Fibroblast of upper back skin (primary cell): ENCODE results near the gene KCNK7.

Experiments
- DNase-seq: peaks from one replicate; pipeline ENCODE4 v3.0.0-alpha.2; 2013

The KCNK7 gene

DNA sequence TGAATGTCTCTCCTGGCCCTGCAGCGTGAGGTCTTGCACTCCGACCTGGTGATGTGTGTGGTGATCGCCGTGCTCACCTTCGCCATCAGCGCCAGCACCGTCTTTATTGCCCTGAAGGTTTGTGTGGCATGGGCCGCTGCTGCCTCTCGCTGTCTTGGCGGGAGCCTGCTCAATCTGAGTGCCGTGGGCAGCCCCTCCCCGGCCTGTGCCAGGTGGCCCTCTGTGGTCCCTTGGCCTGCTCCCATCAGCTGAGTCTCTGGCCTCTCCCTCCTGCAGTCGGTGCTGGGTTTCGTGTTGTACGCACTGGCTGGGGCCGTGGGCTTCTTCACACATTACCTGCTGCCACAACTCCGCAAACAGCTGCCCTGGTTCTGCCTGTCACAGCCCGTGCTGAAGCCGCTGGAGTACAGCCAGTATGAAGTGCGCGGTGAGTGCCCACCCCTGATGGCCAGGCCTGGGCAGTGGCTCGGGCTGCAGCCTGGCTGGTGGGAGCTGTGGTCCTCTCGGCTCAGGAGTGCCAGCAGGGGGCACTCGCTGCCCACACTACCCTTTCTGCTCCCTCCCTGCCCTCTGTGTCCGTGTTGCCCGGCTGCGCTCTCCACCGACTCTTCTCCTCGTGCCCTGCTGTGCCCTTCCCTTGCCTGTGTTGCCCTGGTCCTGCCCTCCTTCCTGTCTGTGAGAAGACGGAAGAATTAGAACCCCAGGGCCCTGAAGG lies 30.2 kb upstream of the KCNK7 start:
- peak; percentile 24 for DNase-seq

DNA sequence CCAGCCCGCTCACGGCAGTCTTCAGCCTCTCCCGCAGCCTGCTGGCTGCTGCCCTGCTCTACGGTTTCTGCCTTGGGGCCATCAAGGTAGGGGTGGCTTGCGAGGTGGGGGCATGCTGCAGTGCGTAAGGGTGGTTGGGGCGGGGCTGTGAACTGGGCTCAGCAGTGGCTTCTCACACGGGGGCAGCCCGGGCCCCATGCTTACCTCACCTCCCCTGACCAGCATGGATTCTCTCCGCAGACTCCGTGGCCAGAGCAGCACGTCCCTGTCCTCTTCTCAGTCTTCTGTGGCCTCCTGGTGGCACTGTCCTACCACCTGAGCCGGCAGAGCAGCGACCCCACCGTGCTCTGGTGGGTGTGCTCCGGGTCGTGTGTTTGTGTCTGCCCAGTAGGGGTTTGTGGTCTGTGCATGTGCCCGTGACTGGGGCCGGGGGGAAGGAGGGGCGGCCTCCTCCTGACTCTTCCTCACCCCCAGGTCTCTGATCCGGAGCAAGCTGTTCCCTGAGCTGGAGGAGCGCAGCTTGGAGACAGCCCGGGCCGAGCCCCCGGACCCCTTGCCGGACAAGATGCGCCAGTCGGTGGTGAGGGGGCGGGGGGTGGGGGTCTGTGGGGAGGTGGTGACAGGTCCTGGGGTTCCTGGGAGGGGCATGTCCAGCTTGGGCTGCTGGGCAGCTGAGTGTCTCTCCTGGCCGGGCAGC lies 29.5 kb upstream of the KCNK7 start:
- DNase-seq = no peak

DNA sequence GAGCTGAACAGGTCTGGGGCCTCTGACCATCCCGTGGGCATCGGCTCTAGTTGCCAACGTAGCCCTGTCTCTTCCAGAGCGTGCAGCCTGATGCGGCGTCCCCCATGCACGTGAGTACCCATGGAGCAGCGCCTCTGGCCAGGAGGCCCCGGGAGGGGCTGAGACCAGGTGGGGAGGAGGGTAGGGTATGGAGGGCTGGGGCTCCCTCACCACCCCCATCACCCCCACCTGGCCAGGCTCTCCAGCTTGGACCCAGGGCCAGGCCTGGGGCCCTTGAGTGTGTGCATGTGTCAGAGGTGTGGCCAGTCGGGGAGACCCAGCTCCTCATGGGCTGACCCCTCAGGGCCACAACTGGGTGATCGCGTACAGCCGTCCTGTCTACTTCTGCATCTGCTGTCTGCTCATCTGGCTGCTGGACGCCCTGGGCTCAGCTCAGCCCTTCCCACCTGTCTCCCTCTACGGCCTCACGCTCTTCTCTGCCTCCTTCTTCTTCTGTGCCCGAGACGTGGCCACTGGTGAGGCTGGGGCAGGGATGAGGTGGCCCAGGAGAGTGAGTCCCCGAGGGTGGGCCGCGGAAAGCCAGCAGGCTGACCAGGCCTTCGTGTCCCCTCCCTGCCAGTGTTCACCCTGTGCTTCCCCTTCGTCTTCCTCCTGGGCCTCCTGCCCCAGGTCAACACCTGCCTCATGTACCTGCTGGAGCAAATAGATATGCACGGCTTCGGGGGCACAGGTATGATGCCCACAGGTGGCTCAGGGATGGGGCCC lies 28.4 kb upstream of the KCNK7 start:
- no peak for DNase-seq

DNA sequence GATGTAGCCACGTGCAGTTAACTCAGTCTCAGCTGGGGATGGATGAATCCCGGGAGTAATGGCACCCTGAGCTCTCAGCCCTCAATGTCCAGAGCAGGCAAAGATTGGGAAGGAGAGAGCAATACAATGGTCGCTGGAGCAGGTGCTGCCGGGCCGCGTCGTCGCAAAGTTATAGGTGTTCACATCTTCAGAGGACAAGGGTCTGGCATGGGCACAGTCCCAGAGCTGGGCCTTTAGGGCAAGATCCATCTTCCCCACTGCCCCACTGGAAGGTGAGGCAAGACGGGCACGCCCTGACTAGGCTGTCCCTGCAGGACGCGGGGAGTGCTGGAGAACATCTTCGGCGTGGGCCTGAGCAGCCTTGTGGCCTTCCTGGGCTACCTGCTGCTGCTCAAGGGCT lies 27.6 kb upstream of the KCNK7 start:
- no peak for DNase-seq

DNA sequence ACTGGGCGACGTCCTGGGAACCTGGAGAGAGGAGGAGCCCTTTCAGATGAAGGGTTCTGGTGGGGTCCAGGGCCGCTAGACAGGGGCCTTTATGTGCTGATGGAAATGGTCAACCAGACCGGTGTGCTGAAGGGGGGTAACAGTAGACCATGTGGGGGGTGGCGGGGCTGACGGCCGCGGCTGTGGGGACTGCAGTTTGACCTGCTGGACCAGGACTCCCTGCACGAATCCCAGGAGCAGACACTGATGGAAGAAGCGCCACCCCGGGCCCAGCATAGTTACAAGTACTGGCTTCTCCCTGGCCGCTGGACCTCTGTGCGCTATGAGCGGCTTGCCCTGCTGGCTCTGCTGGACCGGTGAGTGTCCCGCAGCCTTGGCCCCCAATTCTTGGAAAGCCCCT lies 26.4 kb upstream of the KCNK7 start:
- no peak for DNase-seq

DNA sequence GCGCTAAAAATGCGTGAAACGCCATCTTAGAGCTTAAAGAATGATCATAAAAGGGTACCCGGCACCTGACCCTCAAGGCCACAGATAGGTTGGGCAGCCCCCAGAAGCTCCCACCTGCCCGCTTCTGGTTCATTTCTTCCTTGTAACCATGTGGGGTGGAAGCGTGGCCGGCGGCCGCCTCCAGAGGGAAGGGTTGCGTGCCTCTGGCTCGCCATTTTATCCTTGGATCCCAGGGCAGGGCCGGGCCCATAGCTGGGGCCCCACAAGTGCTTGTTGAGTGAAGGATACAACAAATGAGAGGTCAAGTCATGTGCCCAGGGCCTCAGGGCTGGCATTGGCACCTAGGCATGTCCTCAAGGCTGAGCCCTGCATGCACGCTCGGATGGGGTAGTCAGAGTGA lies 25.9 kb upstream of the KCNK7 start:
- DNase-seq = no peak

DNA sequence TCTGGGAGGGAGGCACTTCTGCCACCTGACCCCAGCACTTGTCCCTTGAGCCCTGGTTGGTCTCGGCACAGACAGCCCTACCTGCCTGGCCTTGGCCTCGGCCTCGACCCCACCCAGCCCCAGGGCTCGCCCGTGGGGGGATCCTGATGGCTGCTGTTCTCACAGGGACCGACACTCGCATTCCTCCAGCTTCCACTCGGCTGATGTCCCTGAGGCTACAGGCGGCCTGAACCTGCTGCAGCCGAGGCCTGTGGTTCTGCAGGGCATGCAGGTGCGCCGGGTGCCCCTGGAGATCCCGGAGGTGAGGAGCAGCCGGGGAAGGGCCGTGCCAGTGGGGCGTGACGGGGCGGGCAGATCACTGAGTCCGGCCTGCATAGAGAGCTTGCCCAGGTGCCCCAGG lies 25.1 kb upstream of the KCNK7 start:
- DNase-seq = no peak

DNA sequence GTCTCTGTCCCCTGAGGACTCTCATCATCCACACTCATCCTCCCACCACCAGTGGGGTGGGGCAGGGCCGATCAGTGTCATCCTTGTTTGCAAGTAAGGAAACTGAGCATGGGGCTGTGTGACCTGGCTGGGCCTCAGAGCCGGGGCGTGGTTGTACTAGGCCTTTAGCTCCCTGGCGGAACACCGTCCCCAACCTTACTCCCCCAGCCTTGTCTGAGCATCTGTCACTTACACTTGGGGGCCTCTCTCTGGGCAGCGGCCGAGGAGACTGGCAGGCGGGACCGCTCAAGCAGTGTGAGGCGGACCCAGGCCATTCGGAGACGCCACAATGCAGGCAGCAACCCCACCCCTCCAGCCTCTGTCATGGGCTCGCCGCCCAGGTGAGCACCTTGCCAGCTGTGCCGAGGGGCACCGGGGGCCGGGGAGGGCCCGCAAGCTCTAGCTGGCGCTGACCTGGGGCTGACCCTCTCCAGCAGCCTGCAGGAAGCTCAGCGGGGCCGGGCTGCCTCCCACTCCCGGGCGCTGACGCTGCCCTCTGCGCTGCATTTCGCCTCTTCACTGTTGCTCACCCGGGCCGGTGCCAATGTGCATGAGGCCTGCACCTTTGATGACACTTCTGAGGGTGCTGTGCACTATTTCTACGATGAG lies 23.8 kb upstream of the KCNK7 start:
- DNase-seq = no peak

DNA sequence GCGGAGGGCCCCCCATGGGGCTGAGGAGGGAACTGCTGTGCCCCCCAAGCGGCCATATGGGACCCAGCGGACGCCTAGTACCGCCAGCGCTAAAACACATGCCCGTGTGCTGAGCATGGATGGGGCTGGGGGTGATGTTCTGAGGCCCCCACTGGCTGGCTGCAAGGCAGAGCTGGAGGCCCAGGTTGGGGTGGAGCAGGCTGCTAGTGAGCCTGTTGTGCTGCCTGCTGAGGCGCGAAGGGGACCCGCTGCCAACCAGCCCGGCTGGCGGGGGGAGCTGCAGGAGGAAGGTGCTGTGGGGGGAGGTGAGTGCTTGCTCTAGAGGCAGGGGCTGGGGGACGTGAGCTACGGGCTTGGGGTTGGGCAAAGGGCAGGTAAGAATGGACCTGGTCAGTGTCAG lies 23.2 kb upstream of the KCNK7 start:
- DNase-seq = no peak

DNA sequence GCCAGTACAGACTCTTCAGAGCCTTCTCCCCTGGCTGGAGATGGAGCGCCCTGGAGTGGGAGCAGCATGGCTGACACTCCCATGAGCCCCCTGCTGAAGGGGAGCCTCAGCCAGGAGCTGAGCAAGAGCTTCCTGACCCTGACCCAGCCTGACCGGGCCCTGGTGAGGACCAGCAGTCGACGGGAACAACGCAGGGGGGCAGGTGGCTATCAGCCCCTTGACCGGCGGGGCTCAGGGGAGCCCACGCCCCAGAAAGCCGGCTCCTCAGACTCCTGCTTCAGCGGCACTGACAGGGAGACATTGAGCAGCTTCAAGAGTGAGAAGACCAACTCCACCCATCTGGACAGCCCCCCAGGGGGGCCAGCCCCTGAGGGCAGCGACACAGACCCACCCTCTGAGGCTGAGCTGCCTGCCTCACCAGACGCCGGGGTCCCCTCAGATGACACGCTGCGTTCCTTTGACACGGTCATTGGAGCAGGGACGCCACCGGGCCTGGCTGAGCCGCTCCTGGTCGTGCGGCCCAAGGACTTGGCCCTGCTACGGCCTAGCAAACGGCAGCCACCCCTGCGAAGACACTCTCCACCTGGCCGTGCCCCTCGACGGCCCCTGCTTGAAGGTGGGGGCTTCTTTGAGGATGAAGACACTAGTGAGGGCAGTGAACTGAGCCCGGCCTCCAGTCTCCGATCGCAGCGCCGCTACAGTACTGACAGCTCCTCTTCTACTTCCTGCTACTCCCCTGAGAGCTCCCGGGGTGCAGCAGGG lies 22.6 kb upstream of the KCNK7 start:
- no peak for DNase-seq

DNA sequence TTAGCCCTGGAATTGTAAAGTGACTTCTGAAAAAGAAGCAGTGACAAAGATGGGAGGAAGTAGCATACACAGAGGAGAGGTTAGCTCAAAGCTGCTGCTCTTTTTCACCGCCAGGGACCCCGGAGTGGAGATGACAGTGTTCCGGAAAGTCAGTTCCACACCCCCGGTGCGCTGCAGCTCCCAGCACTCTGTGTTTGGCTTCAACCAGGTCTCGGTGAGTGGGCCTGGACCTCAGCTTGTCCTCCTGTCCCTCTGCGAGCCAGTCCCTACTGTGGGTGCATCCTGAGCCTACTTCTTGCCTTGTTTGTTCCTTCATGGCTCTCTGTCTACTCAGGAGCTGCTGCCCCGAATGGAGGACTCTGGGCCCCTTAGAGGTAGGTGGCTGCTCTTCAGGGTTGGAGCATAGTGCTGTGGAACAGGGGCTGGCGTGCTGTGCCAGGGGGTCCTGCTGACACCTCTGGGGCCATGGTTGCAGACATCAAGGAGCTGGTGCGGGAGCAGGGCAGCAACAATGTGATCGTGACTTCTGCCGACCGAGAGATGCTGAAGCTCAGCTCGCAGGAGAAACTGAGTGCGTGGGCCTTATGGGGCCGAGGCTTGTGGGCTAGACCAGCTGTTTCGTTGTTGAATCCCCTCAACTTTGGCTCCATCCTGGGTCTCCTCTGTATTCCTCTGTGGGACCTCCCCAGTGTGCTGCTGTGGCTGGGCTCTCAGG lies 21.7 kb upstream of the KCNK7 start:
- DNase-seq = no peak

DNA sequence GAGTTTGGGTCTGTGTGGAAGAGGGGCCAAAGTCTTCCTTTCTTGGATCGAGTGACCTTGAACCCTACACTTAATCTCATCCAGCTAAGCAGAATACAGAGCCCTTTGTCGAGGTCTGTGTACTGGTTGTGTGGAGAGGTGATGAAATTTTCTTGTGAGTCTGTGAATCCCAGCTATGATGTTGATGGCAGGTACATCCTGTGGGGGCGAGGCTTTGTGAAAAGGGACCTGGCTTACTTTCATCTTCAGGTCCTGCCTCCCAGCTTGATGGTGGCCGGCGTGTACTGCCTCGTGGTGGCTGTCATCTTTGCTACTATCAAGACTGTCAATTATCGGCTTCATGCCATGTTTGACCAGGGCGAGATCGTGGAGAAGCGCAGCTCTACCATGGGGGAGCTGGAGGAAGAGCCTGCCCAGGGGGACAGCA lies 21.0 kb upstream of the KCNK7 start:
- DNase-seq = no peak

DNA sequence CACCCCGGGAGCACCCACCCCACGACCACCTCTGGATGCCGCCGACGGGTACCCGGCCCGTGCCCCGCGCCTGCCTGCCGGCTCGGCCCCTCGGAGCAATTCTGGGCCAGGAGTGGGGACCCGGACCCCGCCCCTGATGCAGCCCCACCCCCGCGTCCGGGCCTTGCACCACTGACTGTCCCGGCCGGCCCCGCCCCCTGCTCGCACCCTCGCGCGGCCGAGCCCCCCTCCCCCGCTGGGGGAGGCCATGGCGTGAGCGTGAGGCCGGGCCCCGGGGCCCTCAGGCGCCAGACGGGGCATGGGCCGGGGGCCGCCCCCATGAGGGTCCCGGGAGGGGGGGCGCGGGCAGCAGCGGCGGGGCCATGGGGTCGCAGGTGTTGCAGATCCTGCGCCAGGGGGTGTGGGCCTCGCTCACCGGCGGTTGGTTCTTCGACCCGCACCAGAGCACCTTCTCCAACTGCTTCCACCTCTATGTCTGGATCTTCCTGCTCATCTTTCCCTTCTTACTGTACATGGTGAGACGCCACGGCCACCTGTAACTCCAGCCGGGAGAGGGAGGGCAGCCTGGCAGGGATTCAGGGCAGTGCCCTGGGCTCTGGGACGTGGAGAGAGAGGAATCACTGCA lies 20.5 kb upstream of the KCNK7 start:
- no peak for DNase-seq

DNA sequence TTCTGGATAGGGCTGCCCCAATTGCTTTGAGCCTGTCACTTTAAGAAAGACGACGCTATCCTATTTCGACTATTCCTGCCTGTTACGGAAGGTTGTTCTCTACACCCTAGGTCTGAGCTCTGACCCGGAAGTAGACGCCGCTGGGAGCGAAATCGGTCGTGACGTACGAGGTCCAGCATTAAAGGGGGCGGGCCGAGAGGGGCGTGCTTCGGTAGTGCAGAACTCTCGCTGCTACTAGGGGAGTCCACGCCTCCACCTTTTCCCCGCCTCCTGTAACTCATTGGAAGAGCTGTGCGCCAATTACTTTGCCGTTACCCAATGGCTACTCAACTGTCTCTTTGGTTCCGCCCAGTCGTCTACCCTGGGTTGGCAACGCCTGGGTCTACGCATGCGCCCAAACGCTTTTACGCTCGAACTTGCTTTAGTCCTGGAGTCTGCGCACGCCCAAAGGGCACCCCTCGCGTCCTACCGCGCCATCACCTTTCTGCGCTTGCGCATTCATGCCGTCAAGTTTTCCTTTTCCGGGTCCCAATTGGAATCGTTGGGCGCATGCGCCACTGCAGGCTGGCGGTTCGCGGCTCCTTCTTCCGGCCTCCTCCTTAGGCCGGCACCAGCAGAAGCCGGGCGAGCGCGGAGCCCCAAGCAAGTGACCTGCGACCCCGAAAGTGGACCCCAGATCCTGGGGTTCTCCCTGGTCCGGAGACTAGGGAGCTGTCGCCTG lies 19.8 kb upstream of the KCNK7 start, which contains the start of gene PCNX3:
Gene PCNX3 (plus strand): TSS at position 548 of the 721 bp plus-strand sequence. CDS start 536 bp downstream, outside the sequence.
- peak; percentile 100 for DNase-seq

DNA sequence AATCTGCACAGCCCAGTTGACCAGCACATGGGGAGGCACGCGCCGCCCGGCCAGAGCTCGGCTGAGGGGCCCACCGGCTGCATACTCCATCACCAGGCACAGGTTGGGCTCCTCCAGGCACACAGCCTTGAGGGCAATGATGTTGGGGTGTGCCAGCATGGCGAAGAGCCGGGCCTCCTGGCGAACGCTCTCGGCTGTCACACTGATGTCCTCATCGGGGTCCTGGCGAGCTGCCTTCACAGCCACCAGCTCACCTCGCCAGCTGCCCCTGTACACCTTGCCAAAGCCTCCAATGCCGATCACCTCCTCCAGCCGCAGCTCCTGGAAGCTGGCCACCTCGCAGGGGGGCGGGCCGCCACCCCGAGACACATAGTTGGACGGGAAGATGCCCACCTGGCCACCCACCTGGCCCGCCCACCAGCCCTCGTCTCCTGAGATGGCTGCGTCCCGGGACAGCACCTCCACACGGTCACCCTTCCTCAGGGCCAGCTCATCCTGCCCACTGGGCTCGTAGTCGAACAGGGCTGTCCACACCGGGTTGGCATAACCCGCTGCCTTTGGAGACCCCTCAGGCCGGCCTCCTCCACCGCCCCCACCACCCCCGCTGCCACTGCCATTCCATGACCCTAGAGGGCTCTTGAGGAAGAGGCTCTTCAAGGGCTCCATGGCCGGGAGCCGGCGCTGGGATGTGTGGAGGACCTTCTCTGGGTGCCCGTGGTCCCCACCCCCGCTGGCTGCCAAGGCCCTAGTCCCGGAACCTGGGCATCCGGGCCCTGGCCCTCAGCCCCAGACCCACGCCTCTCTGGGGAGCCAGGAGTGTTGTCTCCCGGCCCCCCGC lies 17.7 kb upstream of the KCNK7 start:
- DNase-seq = no peak

DNA sequence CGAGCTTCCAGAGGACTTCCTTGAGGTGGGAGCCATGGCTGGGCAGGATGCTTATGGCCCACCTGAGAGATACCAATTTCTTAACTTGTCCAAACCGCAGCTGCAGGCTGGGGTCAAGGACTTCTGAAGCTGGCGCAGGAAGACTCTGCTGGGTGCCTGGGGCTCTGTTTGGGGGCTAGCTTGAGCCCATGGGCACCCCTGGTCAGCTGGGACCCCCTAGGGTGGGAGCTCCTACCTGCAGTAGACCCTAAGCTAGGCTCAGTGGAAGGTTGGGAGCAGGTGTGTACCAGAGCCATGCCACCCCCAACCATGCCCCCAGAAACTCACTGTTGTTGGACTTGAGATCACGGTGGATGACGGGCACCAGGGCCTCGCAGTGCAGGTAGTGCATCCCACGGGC lies 17.1 kb upstream of the KCNK7 start:
- no peak for DNase-seq

DNA sequence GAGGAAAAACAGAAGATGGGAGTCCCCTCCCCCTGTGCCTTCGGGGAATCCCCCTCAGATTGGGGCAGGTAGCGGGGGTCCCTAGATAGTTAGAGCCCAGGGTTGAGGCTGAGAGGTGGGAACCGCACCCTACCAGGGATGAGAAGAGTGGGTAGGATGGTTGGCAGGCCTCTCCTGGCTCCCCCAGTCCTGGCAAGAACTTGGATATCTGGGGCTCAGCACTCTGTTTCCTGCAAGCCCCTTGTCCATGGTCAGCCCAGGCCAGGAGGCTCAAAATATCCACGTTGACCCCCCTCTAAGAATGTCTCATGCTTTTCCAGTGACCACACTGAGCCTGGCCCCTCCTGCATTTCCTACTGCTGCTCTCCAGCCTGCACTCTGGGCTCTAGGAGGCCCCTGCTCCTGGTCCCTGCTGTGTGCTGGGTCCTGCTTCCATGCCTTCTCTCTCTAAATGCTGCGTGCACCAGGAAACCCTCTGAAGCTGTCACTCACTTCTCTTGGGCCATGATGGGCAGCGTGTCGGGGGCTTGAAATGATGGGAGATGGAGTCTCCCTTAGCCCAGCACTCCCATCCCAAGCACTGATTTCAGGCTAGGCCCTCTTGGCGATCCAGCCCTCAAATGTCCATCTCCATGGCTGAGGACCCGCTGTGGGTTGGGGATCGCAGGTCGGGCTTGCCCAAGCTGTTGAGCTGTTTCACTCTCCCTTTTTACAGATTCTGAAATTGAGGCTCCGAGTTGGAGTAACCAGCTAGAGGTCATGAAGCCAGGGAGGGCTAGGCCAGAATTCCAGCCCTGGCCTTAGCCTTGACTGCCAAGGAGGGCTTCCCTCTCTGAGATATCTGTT lies 16.4 kb upstream of the KCNK7 start:
- peak; percentile 27 for DNase-seq

DNA sequence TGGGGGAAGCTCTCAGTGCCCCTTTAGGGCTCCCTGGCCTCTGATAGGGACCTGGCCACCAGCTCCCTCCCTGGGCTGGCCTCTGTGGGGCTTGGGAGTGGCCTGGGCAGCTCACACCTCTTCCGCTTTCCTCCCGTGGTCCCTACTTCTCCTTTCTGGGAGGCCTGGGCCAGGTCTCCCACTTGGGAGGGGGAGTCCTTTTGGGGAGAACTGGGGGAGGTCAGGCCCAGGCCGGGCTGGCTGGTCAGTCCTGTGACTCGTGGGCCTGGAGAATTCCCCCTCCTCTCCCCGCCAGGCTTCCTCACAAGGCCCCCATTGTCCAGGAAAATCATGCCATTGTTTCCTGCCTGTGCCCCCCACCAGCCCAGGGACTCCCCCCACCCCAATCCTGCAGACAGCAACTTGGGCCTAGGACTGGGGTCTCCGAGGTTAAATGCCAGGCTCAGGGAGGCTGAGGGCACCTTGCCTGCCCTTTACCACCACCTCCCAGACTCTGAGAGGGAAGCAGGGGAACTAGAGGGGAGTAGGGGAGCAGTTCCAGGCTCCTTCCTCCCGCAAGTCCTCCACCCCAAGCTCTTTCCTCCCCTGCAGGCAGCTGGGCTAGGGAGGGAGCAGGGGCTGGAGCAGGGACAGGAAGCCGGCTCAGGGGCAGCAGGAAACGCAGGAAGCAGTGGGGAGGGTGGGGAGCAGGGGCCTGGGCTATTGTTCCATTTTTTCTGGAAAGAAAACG lies 15.6 kb upstream of the KCNK7 start:
- DNase-seq = no peak
